HepG2 (cell line): ENCODE results near the gene LIG4. TPM values are rescaled to one million over a fixed set of nuclear protein-coding genes. Genes with fewer than 3 reads are reported as not detected.

Experiments
- AGO2 ChIP-seq: fragments of 200-400 bp; formaldehyde crosslinking; optimal IDR thresholded peaks from 2 replicates; pipeline ENCODE3; 2017; ENCODE audit warnings: mild to moderate bottlenecking, low read depth, low read length, moderate library complexity
- ARID5B ChIP-seq: IDR thresholded peaks from 2 replicates; pipeline ENCODE4 v1.4.0; 2020; ENCODE audit warnings: mild to moderate bottlenecking, missing genetic modification reagents
- BHLHE40 ChIP-seq: IDR thresholded peaks from 2 replicates; pipeline ENCODE4 v1.6.1; 2011; ENCODE audit warnings: low read length, improper control_type of control experiment
- FOXA1 ChIP-seq, 2 experiments: fragments of 450-650 bp in 1 of 2; sonication (generic) in 1 of 2; formaldehyde crosslinking in 1 of 2; IDR thresholded peaks; 2 replicates each; pipeline versions ENCODE4 v1.4.0 to v1.6.1; 2016 to 2020; ENCODE audit warnings: missing genetic modification reagents in 1 of 2
- FOXP4 ChIP-seq: sonication (generic); formaldehyde crosslinking; IDR thresholded peaks from 2 replicates; pipeline ENCODE4 v1.4.0; 2020; ENCODE audit warnings: missing genetic modification reagents
- KLF16 ChIP-seq, 2 experiments: sonication (generic) in 1 of 2; formaldehyde crosslinking in 1 of 2; IDR thresholded peaks; 2 replicates each; pipeline versions ENCODE4 v1.6.1 to v1.8.0; 2016 to 2023; ENCODE audit warnings: missing genetic modification reagents in 2 of 2, missing compliant biosample characterization in 1 of 2
- KMT2B ChIP-seq: IDR thresholded peaks from 2 replicates; pipeline ENCODE4 v1.6.1; 2016; ENCODE audit warnings: missing genetic modification reagents, missing compliant biosample characterization
- MATR3 ChIP-seq: sonication (generic); formaldehyde crosslinking; IDR thresholded peaks from 2 replicates; pipeline ENCODE4 v1.4.0; 2020; ENCODE audit warnings: missing genetic modification reagents
- NFYB ChIP-seq: sonication (generic); formaldehyde crosslinking; IDR thresholded peaks from 2 replicates; pipeline ENCODE4 v1.4.0; 2020; ENCODE audit warnings: missing genetic modification reagents
- NR2F6 ChIP-seq, 2 experiments: IDR thresholded peaks; 2 replicates each; pipeline ENCODE4 v1.6.1; 2016; ENCODE audit warnings: antibody characterized with exemption in 1 of 2, mild to moderate bottlenecking in 1 of 2
- RAD21 ChIP-seq: fragments of 450-650 bp; formaldehyde crosslinking; IDR thresholded peaks from 2 replicates; pipeline ENCODE4 v1.5.0; 2020; ENCODE audit warnings: mild to moderate bottlenecking
- TFDP2 ChIP-seq: sonication (generic); formaldehyde crosslinking; IDR thresholded peaks from 2 replicates; pipeline ENCODE4 v1.4.0; 2020; ENCODE audit warnings: missing genetic modification reagents
- ZFP91 ChIP-seq: sonication (generic); formaldehyde crosslinking; IDR thresholded peaks from 2 replicates; pipeline ENCODE4 v1.9.0; 2022; ENCODE audit warnings: missing genetic modification reagents, mild to moderate bottlenecking, borderline replicate concordance
- ZGPAT ChIP-seq: IDR thresholded peaks from 2 replicates; pipeline ENCODE4 v1.6.1; 2016; ENCODE audit warnings: mild to moderate bottlenecking
- ZMYM4 ChIP-seq: sonication (generic); formaldehyde crosslinking; IDR thresholded peaks from 2 replicates; pipeline ENCODE4 v1.8.1; 2023; ENCODE audit warnings: mild to moderate bottlenecking, missing genetic modification reagents
- polyA plus RNA-seq, 8 experiments: library from polyadenylated mRNA; depleted of rRNA in 3 of 8; stranded (reverse) in 7 of 8; unstranded in 1 of 8; fragments of >200 nt; fragmentation: Illumina TruSeq in 4 of 8; extraction: Trizol in 4 of 8; gene quantifications; 2 replicates each; pipeline versions ENCODE4 v1.2.1 to v1.2.3, GENCODE V29; 2011 to 2016; ENCODE audit warnings: low read depth in 4 of 8, missing spikeins in 1 of 8, mixed read lengths in 1 of 8; ENCODE audit not compliant: insufficient read depth in 1 of 8
- total RNA-seq, 5 experiments: library from RNA; depleted of rRNA; stranded (reverse); fragments of >200 nt; fragmentation: Illumina TruSeq; extraction: Trizol; gene quantifications; 2 replicates each; pipeline ENCODE4 v1.2.3, GENCODE V29; 2016; ENCODE audit warnings: low read depth in 1 of 5

The LIG4 gene
- total and polyA plus RNA-seq, 2 of the 13 experiments (the other 11 are each of a cell fraction or from before 2014, with no cell fraction given): 4.0 to 4.5 TPM

GRCh38 chr13:108215436-108215835, at the start of gene LIG4 (continued):
- no peak for TF ChIP-seq NR2F6 (IDR thresholded peaks at IDR 0.05)
- peak; percentile 15; the same call in 1 of the 2 replicates for TF ChIP-seq NR2F6 (CRISPR knock-in tag; IDR thresholded peaks at IDR 0.05)
- 0 out of 2 replicates have a peak, but pooled peaks have one; percentile 9 for TF ChIP-seq NFYB (CRISPR knock-in tag)
- peak; percentile 54; the same call in 1 of the 2 replicates for TF ChIP-seq ZMYM4 (CRISPR knock-in tag)
- TF ChIP-seq KLF16 (CRISPR knock-in tag; IDR thresholded peaks at IDR 0.05): 0 out of 4 replicates have a peak, but pooled peaks of 1 of the 2 experiments have one; percentile 33
- TF ChIP-seq ZGPAT (CRISPR knock-in tag): peak; percentile 75; the same call in 1 of the 2 replicates
- peak; percentile 17; the same call in 1 of the 2 replicates for TF ChIP-seq RAD21 (CRISPR knock-in tag)
- TF ChIP-seq FOXP4 (CRISPR knock-in tag): no peak
- no peak for TF ChIP-seq MATR3 (CRISPR knock-in tag)
- 0 out of 2 replicates have a peak, but pooled peaks have one; percentile 27 for TF ChIP-seq TFDP2
- TF ChIP-seq BHLHE40: no peak
- TF ChIP-seq ZFP91 (CRISPR knock-in tag): peak; percentile 41; the same call in 1 of the 2 replicates
- TF ChIP-seq FOXA1 (IDR thresholded peaks at IDR 0.05): no peak
- TF ChIP-seq FOXA1 (CRISPR knock-in tag; IDR thresholded peaks at IDR 0.05): peak; percentile 44; the same call in 1 of the 2 replicates
- TF ChIP-seq AGO2: peak; percentile 59
- TF ChIP-seq ARID5B: peak; percentile 57; the same call in 1 of the 2 replicates
- TF ChIP-seq KMT2B (CRISPR knock-in tag): peak; percentile 69
